OCI-LY3 (cell line): ENCODE measurements around the gene SMCO1.

Experiments
- EZH2phosphoT487 ChIP-seq: fragments of 200-600 bp; shearing (Covaris generic); IDR thresholded peaks from 2 replicates; pipeline ENCODE4 v1.6.1; 2018; ENCODE audit warnings: antibody characterized with exemption, mixed run types, low read depth
- TF ChIP-seq, protein P1 (sequence below): fragments of 200-600, 300-600 bp; sonication (generic); IDR thresholded peaks from 2 replicates; pipeline ENCODE4 v1.5.1; 2014; ENCODE audit warnings: antibody characterized with exemption, low read length, low read depth

DNA sequence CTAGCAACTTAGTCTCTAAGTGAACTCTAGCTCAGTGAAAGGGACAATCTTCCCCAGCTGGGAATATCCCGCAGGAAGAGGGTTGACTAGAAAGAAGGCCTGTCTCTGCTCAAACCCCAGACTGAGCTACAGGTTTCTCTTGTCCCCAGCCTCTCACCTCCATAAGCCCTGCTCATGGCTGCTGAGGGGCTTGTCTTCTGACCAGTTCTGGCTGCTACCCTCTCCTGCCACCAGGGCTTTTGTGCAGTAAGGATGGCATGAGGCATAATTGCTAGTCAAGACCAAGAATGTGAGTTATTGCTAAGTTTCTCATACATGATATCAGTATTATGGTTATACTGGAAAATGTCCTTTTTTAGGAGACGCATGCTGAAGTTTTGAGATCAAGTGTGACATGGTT is 31.9 kb upstream of the SMCO1 start:
- TF ChIP-seq, protein P1, sequence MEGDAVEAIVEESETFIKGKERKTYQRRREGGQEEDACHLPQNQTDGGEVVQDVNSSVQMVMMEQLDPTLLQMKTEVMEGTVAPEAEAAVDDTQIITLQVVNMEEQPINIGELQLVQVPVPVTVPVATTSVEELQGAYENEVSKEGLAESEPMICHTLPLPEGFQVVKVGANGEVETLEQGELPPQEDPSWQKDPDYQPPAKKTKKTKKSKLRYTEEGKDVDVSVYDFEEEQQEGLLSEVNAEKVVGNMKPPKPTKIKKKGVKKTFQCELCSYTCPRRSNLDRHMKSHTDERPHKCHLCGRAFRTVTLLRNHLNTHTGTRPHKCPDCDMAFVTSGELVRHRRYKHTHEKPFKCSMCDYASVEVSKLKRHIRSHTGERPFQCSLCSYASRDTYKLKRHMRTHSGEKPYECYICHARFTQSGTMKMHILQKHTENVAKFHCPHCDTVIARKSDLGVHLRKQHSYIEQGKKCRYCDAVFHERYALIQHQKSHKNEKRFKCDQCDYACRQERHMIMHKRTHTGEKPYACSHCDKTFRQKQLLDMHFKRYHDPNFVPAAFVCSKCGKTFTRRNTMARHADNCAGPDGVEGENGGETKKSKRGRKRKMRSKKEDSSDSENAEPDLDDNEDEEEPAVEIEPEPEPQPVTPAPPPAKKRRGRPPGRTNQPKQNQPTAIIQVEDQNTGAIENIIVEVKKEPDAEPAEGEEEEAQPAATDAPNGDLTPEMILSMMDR = no peak
- TF ChIP-seq EZH2phosphoT487 = no peak
